Prostate gland (tissue), 2 donors: Measurements from ENCODE around the gene SELENOW.

Experiments used
- CTCF ChIP-seq, 4 experiments: fragments of 200-600 bp in 2 of 4; fragments of 450-650 bp in 2 of 4; sonication (generic) in 2 of 4; IDR thresholded peaks; 1 replicate in 3 of 4; 2 replicates in 1 of 4; pipeline ENCODE4 v1.5.1; 2016 to 2019; ENCODE audit warnings: antibody characterized with exemption in 4 of 4, mild to moderate bottlenecking in 2 of 4, moderate library complexity in 2 of 4
- POLR2AphosphoS5 ChIP-seq: sonication (generic); formaldehyde crosslinking; IDR thresholded peaks from one replicate; pipeline ENCODE4 v1.6.1; 2017; ENCODE audit warnings: antibody characterized with exemption

- TF ChIP-seq CTCF (IDR thresholded peaks at IDR 0.05) (no peak), POLR2AphosphoS5 (no peak)
Observed at GRCh38 chr19:47757617-47758442, 20.7 kb upstream of the SELENOW start.
